Liver (tissue), 3 donors: Measurements from ENCODE around the gene ERBIN.

Source experiments
- EGR1 ChIP-seq, 2 donors: IDR thresholded peaks; 2 replicates each; pipeline ENCODE4 v1.6.1; 2016 to 2018; ENCODE audit warnings: antibody characterized with exemption in 2 of 2, low read depth in 2 of 2
- HNF4G ChIP-seq: IDR thresholded peaks from 2 replicates; pipeline ENCODE4 v1.6.1; 2016; ENCODE audit warnings: antibody characterized with exemption
- JUND ChIP-seq, 2 donors: IDR thresholded peaks; 2 replicates each; pipeline ENCODE4 v1.6.1; 2016; ENCODE audit warnings: antibody characterized with exemption in 2 of 2
- RAD21 ChIP-seq, 2 donors: IDR thresholded peaks; 2 replicates each; pipeline ENCODE4 v1.6.1; 2016; ENCODE audit warnings: antibody characterized with exemption in 2 of 2, mild to moderate bottlenecking in 2 of 2
- SP1 ChIP-seq: IDR thresholded peaks from 2 replicates; pipeline ENCODE4 v1.6.1; 2018; ENCODE audit warnings: antibody characterized with exemption, mild to moderate bottlenecking
- TAF1 ChIP-seq: conservative IDR thresholded peaks from 2 replicates; pipeline ENCODE4 v1.6.1; 2016; ENCODE audit warnings: antibody characterized with exemption, mild to moderate bottlenecking
- YY1 ChIP-seq: IDR thresholded peaks from 2 replicates; pipeline ENCODE4 v1.6.1; 2016; ENCODE audit warnings: antibody characterized with exemption, mild to moderate bottlenecking
- TF ChIP-seq, protein P1 (sequence below): fragments of 150-350 bp; IDR thresholded peaks from 2 replicates; pipeline ENCODE4 v1.5.1; 2017; ENCODE audit warnings: improper control_type of control experiment, low read depth, low read length; ENCODE audit not compliant: missing input control
- TF ChIP-seq, protein P2 (sequence below): IDR thresholded peaks from 2 replicates; pipeline ENCODE4 v1.6.1; 2016; ENCODE audit warnings: antibody characterized with exemption
- TF ChIP-seq, protein P3 (sequence below): IDR thresholded peaks from 2 replicates; pipeline ENCODE4 v1.6.1; 2016; ENCODE audit warnings: antibody characterized with exemption, mild to moderate bottlenecking
- TF ChIP-seq, protein P4 (sequence below): IDR thresholded peaks from 2 replicates; pipeline ENCODE4 v1.6.1; 2016; ENCODE audit warnings: antibody characterized with exemption
- donor health status: healthy.
- donor health status: healthy.

DNA sequence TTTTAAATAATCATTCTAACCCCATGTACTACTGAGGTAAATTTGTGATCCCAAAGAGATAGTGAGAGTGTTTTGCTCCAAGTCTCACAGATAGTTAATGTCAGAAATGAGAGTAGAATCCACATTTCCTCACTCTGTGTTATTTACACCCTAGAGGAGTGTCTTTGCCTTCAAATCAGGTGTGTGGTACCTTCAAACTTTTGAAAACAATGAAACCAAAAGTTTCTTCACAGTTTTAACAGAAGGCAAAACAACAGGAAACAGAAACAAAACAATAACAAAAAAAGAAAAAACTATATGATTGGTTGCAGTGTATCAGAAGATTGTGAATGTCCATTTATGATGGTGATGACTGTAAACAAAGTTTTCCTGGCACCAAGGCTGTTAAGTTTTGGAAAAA, 85.9 kb downstream of the ERBIN start:
- TF ChIP-seq, protein P1, sequence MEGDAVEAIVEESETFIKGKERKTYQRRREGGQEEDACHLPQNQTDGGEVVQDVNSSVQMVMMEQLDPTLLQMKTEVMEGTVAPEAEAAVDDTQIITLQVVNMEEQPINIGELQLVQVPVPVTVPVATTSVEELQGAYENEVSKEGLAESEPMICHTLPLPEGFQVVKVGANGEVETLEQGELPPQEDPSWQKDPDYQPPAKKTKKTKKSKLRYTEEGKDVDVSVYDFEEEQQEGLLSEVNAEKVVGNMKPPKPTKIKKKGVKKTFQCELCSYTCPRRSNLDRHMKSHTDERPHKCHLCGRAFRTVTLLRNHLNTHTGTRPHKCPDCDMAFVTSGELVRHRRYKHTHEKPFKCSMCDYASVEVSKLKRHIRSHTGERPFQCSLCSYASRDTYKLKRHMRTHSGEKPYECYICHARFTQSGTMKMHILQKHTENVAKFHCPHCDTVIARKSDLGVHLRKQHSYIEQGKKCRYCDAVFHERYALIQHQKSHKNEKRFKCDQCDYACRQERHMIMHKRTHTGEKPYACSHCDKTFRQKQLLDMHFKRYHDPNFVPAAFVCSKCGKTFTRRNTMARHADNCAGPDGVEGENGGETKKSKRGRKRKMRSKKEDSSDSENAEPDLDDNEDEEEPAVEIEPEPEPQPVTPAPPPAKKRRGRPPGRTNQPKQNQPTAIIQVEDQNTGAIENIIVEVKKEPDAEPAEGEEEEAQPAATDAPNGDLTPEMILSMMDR, result no peak
- TF ChIP-seq SP1, result no peak
- no peak for TF ChIP-seq RAD21 (IDR thresholded peaks at IDR 0.05)
- TF ChIP-seq, protein P2, sequence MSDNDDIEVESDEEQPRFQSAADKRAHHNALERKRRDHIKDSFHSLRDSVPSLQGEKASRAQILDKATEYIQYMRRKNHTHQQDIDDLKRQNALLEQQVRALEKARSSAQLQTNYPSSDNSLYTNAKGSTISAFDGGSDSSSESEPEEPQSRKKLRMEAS, result no peak
- TF ChIP-seq, protein P3, sequence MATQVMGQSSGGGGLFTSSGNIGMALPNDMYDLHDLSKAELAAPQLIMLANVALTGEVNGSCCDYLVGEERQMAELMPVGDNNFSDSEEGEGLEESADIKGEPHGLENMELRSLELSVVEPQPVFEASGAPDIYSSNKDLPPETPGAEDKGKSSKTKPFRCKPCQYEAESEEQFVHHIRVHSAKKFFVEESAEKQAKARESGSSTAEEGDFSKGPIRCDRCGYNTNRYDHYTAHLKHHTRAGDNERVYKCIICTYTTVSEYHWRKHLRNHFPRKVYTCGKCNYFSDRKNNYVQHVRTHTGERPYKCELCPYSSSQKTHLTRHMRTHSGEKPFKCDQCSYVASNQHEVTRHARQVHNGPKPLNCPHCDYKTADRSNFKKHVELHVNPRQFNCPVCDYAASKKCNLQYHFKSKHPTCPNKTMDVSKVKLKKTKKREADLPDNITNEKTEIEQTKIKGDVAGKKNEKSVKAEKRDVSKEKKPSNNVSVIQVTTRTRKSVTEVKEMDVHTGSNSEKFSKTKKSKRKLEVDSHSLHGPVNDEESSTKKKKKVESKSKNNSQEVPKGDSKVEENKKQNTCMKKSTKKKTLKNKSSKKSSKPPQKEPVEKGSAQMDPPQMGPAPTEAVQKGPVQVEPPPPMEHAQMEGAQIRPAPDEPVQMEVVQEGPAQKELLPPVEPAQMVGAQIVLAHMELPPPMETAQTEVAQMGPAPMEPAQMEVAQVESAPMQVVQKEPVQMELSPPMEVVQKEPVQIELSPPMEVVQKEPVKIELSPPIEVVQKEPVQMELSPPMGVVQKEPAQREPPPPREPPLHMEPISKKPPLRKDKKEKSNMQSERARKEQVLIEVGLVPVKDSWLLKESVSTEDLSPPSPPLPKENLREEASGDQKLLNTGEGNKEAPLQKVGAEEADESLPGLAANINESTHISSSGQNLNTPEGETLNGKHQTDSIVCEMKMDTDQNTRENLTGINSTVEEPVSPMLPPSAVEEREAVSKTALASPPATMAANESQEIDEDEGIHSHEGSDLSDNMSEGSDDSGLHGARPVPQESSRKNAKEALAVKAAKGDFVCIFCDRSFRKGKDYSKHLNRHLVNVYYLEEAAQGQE, result no peak
- no peak for TF ChIP-seq TAF1
- TF ChIP-seq JUND (IDR thresholded peaks at IDR 0.05), result no peak
- TF ChIP-seq EGR1 (IDR thresholded peaks at IDR 0.05; ENCODE audit: low read depth in 2 of 2), result no peak
- TF ChIP-seq, protein P4, sequence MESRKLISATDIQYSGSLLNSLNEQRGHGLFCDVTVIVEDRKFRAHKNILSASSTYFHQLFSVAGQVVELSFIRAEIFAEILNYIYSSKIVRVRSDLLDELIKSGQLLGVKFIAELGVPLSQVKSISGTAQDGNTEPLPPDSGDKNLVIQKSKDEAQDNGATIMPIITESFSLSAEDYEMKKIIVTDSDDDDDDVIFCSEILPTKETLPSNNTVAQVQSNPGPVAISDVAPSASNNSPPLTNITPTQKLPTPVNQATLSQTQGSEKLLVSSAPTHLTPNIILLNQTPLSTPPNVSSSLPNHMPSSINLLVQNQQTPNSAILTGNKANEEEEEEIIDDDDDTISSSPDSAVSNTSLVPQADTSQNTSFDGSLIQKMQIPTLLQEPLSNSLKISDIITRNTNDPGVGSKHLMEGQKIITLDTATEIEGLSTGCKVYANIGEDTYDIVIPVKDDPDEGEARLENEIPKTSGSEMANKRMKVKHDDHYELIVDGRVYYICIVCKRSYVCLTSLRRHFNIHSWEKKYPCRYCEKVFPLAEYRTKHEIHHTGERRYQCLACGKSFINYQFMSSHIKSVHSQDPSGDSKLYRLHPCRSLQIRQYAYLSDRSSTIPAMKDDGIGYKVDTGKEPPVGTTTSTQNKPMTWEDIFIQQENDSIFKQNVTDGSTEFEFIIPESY, result no peak
- TF ChIP-seq HNF4G, result no peak
- no peak for TF ChIP-seq YY1
